C4-2B (cell line): ENCODE data around the gene FAM168A.
A peak's percentile ranks its signal among the peaks of the same experiment; 100 is the strongest.

Experiments
- H3K27ac ChIP-seq: fragments of 450-650 bp; 2 replicates; pipeline ENCODE4 v1.5.1; 2017
- CTCF ChIP-seq: fragments of 450-650 bp; conservative IDR thresholded peaks from 2 replicates; pipeline ENCODE4 v1.5.1; 2017; ENCODE audit warnings: mild to moderate bottlenecking
- ZFX ChIP-seq: fragments of 450-650 bp; IDR thresholded peaks from 2 replicates; pipeline ENCODE4 v1.6.1; 2017

The FAM168A gene

GRCh38 chr11:73359341-73359740 is 238.6 kb downstream of the FAM168A start:
- no peak overlapping the region for H3K27ac ChIP-seq
- TF ChIP-seq CTCF, result no peak
- TF ChIP-seq ZFX, result no peak

GRCh38 chr11:73358071-73358470 is 239.8 kb downstream of the FAM168A start:
- TF ChIP-seq CTCF, result no peak
- no peak for TF ChIP-seq ZFX
- H3K27ac ChIP-seq, result no peak overlapping the region

GRCh38 chr11:73356979-73357860 is 240.7 kb downstream of the FAM168A start:
- H3K27ac ChIP-seq, result no peak overlapping the region
- TF ChIP-seq CTCF (no peak), ZFX (no peak)

GRCh38 chr11:73355109-73355508 is 242.8 kb downstream of the FAM168A start:
- no peak for TF ChIP-seq CTCF
- TF ChIP-seq ZFX, result no peak
- no peak overlapping the region for H3K27ac ChIP-seq

- no peak overlapping the region for H3K27ac ChIP-seq
- TF ChIP-seq CTCF (no peak), ZFX (no peak)
These were observed 244.5 kb downstream of the FAM168A start for GRCh38 chr11:73353422-73353821.

DNA sequence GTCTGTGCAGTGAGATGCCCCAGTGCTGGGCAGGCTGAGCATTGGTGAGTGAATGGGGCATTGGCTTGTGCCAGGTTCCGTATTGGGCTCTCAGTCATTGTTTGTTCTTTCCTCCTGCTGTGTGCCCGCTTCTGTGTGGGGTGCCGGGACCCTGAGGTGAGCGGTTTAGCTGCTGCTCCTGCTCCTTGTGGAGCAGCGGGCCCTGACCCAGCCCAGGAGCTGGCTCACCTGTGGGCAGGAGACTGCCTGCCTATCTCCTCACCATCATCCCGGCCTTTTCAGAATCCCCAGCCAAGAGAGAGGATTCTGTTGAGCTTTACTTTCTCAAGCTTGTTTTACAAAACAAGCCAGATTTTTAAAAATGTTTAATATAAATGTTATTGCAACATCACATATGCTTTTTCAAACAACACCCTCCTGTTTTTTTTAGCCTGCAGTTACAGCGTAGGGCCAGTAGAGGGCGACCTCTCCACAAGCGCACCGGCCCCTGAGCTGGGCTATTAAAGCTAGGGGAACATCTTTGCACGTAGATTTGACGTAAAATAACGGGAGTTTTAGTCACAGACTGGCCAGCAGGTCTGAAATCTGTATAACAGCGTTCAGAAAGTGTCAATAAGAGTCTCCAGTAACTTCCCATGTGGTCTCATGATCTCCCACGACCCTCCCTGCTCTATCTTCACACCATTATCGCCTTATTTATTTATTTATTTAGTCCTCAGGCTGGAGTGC is 246.8 kb downstream of the FAM168A start:
- H3K27ac ChIP-seq, result no peak overlapping the region
- TF ChIP-seq CTCF (peak; percentile 100), ZFX (no peak)
